HG03558 (cell line): ENCODE data around the gene RPS21.

Experiments
- ATAC-seq: cut with Tn5 transposase; IDR thresholded peaks from one replicate; pipeline ENCODE4 v1.9.1; 2021; ENCODE audit warnings: moderate number of reproducible peaks; ENCODE audit not compliant: unreplicated experiment; ENCODE audit errors: extremely low read depth

The RPS21 gene

GRCh38 chr20:62408055-62408454, 21.2 kb downstream of the RPS21 start:
- no peak for ATAC-seq

- ATAC-seq, result no peak
These were observed 21.7 kb downstream of the RPS21 start for GRCh38 chr20:62408640-62409039.

DNA sequence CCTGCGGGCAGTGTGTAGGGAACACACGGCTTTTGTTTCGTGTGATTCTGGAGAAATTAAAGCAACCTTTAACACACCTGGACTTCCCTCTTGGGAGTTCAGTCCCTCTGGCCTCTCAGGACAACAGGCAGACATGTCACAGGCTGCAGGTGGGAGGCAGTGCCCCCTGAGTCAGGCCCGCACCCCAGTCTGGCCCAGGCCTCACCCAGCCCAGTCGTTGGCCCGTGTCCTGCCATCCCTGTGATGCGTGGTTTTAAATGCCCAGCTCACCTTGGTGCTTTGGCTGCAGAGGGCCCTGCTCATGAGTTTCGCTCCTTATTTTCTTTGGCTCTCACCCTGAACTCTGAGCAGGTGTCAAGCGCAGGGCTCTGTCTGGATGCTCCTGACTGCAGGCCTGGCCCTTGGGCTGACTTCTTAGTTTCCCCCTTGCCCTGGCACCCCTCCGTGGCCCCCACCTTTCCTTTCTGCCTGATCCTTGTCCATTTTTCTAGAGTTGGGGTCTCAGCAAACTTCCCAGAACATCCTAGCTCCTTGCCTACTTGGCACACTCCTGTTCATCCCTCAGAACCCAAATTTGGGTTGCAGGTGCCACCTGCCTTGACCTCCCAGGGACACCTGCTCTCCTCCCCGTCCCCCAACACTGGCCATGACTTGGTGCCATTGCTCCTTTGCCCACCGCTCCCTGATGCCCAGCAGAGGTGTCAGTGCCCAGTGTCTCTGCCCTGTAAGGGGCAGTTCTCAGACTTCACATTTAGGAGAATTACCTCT, 22.4 kb downstream of the RPS21 start:
- ATAC-seq, result no peak

- ATAC-seq, result no peak
These were observed 23.2 kb downstream of the RPS21 start for GRCh38 chr20:62409931-62410745.

DNA sequence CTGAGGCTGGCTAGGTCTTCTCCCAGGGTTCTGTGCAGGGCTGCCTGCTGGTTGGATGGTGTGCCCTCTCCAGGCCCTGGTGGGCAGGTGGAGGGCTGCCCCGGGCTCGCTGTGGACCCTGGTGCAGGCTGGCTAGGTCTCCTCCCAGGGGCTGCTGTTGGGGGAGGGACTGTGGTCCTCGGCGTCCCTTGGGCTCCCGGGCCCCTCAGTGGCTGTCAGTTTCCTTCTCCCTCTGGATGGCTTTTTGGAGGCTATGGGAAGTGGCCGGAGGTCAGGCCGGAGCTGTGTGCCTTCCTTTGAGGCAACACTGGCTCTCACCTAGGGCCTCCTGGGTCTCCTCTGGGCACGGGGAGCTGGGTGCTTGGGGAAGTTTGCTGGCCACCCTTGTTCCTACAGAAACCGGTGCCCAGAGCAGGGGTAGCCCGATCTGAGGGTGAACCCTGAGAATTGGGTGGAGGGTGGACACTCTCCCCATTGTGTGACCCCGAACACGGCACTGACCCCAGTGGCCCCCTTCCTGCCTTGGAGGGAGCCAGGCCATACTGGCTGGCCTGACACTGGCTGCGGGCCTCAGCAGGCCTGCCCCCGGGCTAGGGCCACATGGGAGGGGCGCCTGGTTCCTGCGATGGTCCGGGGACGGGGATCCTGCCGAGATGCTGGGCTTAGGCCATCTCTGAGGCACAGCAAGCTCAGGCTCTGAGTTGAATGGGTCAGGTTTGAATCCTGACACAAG, 24.0 kb downstream of the RPS21 start:
- no peak for ATAC-seq

- ATAC-seq, result no peak
These were observed 24.7 kb downstream of the RPS21 start for GRCh38 chr20:62411479-62412193.

GRCh38 chr20:62412194-62413024, 25.5 kb downstream of the RPS21 start:
- ATAC-seq, result no peak

- no peak for ATAC-seq
These were observed 26.2 kb downstream of the RPS21 start for GRCh38 chr20:62413025-62413570.

DNA sequence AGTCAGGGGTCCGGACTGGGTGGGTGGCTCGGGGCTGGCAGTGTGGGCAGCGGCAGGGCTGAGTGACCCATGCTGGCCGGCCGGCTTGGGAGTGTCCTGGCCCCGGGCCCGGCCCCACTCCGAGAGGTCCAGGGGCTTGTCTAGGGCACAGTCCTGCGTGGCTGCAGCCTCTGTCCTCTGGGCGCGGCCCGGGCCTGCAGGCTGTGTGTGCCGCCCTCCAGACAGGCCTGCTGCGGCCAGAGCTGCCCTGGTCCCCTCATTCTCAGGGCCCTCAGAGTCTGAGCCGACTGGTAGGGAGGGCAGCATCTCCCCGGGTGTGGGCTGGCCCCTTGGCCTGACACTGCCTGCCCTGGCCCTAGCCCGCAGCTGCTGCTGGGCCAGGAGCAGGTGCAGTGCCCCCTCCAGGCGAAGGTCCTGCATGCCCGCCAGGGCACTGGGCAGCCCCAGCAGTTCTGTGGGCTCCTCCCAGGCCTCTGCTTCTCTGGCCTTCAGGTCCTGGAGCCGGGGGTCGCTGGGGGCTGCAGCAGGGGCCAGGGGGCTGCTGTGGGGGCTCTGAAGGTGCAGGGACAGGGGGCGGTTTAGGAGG, 27.1 kb downstream of the RPS21 start:
- ATAC-seq, result no peak

DNA sequence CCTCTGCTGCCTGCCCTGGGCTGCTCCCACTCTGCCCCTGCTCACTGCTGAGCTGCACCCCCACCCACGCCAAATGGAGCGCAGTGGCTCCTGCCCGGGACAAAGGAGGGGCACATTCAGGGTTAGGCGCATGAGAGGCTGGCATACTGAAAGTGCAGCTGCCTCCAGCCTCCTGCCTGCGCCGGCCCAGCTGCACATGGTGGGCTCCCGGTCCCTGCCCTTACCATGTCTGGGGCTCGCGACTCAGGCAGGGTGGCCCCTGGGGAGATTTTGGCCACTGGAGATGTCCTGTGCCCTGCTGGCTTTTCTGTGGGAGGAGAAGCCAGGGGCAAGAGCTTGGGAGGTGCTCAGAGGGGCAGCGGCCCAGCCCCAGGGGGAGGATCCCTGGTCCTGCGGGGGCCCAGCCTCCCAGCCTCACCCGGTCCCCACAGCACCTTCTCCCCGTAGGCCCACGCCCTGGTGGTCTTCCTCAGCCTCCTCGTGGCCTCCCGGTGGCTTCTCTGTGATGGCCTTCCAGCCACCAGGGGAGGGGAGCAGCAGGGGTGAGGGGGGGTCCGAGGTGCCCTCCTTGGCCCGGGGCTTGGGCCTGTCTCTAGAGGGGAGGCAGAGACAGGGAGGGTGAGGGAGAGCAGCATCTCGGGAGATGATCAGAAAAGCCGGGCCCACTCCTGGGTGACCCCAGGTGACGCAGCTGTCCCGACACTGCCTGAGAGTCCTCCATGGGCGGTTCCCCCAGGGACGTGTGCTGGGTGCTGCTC, 28.6 kb downstream of the RPS21 start:
- ATAC-seq, result no peak

DNA sequence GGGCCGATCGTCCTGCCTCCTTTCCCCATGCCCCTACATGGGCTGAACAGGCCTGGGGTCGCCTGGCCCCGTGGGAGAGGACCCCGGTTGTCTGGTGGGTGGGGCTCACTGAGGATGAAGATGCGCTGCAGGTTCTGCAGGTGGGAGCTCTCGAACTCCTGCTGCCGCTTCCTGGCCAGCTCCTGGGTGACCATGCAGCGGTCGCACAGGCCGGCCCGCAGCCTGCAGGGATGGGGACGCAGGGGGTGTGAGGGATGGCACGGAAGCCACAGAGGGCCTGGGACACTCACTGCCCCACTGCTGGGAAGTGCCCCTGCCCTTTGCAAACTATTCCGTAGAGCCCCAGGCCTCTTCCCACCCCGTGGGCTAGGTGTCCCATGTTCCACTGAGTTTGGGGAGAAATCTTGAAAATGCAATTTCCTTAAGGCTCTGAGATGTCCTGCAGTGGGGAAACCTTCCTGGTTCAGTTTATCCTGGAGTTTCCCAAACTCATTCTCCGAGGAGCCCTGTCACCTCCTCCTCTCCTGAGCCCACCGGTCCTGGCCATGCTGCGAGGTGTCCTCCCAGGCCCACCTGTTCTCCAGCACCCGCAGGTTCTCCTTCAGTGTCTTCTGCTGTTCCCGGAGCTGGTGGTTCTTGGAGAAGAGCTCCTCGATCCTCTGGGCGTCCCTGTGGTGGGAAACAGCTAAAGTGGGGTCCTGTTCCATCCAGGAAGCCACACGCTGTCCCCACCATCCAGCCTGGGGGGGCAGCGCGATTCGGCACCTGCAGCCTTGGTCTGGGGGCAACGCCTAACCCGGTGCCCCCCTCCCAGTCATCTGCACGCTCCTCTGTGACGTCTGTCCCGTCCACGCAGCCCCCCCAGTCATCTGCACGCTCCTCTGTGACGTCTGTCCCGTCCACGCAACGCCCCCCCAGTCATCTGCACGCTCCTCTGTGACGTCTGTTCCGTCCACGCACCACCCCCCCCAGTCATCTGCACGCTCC, 30.0 kb downstream of the RPS21 start:
- ATAC-seq, result no peak

DNA sequence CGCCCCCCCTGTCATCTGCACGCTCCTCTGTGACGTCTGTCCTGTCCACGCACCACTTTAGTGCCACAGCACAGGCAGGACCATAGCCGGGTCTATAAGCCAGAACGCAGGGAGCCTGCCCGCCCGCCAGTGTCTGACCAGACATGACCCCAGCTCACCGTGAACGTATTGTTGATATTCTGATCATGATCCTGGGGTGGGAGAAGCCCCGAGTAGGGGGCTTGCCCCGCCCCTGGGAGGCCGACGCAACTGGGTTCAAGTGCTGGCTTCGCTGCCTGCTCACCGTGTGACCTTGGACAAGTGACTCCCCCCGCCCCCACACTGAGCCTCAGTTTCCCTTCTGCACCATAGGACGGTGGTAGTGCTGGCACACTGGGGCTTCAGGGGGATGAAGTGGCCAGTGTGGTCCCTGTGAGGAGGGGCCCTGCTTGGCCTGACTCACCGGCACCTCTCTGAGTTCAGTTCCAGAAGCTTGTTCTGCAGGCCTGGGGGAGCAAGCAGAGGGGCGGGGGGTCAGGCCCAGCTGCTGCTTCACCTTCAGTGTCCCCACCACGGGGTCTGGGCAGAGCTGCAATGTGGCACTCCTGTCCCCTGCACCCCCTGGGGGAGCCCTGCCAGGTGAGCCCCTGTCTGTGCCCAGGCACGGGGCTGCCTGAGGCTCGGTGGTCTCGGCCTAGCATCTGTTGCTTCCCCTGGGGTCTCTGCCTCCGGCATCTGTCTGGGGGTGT, 31.2 kb downstream of the RPS21 start:
- no peak for ATAC-seq

DNA sequence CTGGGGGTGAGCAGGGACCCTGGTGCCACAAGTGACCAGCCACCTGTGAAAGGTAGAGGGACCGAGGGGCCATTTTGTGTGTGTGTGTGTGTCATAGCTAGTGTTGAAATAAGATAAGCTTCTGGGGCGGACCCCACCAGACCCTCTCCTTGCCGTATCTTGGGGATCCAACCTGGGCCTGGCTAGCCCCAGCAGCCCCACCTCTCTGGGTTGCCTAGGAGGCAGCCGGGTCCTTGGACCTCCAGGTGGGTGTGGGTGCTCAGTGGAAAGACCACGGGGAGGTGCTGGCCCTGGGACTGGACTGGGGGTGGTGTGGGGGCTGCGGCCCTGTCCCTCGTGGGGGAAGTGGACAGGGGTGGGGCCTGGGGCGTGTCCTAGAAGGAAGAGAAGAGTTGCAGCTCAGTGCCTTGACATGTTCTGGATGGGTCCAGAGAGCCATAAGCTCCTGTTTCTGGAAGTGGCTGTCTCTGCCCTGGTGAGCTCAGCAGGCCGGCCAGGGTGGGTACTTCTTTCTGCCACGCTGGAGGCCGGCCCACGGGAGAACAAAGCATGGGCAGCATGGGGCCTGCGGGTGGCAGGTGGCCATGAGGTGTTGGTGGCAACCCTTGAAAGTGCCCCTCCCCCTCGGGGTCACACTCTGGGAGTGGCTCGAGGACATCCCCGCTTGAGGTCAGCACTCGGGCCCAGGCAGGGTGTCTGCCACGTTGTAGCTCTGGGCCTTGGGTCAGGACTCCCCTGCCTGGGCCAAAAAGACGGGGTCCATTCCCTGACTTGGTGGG, 32.0 kb downstream of the RPS21 start:
- no peak for ATAC-seq

DNA sequence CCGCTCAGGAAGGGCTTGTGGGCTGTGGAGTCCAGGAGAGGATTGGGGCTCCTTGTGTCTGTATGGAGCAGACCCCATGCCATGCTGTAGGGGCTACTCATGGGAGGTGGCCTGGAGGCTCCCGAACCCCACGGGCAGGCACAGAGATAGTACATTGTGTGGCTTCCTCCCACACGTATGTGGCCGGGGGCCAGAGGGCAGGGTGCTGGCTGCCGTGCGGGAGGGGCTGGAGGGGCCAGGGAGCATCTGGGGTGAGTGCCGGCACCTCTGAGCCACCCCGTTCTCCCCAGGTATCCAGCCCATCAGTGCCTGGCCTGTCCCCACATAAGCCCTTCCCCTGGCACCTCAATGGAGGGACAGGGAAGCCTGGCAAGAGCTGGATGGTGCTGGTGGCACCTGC, 32.9 kb downstream of the RPS21 start:
- ATAC-seq, result no peak

- no peak for ATAC-seq
These were observed 34.2 kb downstream of the RPS21 start for GRCh38 chr20:62420846-62421715.
